ENCODE results near the gene AP2S1.

GRCh38 chr19:46844067-46844489 lies 6.6 kb downstream of the AP2S1 start:
- no peak for TF ChIP-seq POLR2A (IDR thresholded peaks at IDR 0.05; ENCODE audit: low read depth, low read length)
- no peak for TF ChIP-seq POLR2AphosphoS5 (IDR thresholded peaks at IDR 0.05; ENCODE audit: insufficient read depth, low read depth, low read length)
- no peak for TF ChIP-seq CTCF (IDR thresholded peaks at IDR 0.05; ENCODE audit: extremely low read depth in 1 of 2, insufficient read depth in 1 of 2, low read depth in 1 of 2, low read length in 2 of 2)
- TF ChIP-seq GATA2 (IDR thresholded peaks at IDR 0.05; ENCODE audit: insufficient read depth, insufficient read length, low read depth, low read length): no peak
- TF ChIP-seq JUN (IDR thresholded peaks at IDR 0.05; ENCODE audit: borderline replicate concordance, insufficient read depth, insufficient read length, low read depth): no peak
- TF ChIP-seq MAX (IDR thresholded peaks at IDR 0.05; ENCODE audit: insufficient read depth, insufficient read length): no peak
- no peak for TF ChIP-seq EZH2 (IDR thresholded peaks at IDR 0.05; ENCODE audit: borderline replicate concordance, low read depth, low read length, severe bottlenecking)

Data from endothelial cell of umbilical vein (primary cell).